ENCODE results near the gene TRNP1. TPM values are rescaled to one million over a fixed set of nuclear protein-coding genes. Genes with fewer than 3 reads are reported as not detected.

The TRNP1 gene
- total RNA-seq, 1 donor from 2014 or later: 19.2 TPM

- Histone ChIP-seq H3K4me2 (ENCODE audit: low read length) (no peak overlapping the region), H3K79me2 (ENCODE audit: insufficient read depth, low read length) (no peaks in the 10 kb centered on the region), H3K4me1 (ENCODE audit: insufficient read depth, low read length) (no peaks in the 10 kb centered on the region), H3K36me3 (ENCODE audit: insufficient read depth, low read length) (no peaks in the 10 kb centered on the region), H3K9ac (ENCODE audit: low read length) (no peak overlapping the region), H3K4me3 (ENCODE audit: insufficient read depth, low read depth, low read length) (no peak overlapping the region), H3K9me3 (ENCODE audit: insufficient read depth, low read depth, low read length) (no peaks in the 10 kb centered on the region), H2AFZ (ENCODE audit: low read depth, low read length) (no peak overlapping the region), H3K27me3 (ENCODE audit: insufficient read depth, low read length) (peaks cover 26% of the 10 kb centered on the region), H4K20me1 (ENCODE audit: insufficient read depth, low read length) (no peaks in the 10 kb centered on the region), H3K27ac (ENCODE audit: low read depth, low read length) (no peak overlapping the region)
- no peak for TF ChIP-seq CTCF (IDR thresholded peaks at IDR 0.05; ENCODE audit: insufficient read depth, low read depth, low read length)
- no peak for TF ChIP-seq EZH2 (IDR thresholded peaks at IDR 0.05; ENCODE audit: insufficient read depth, low read length)
- Mint-ChIP-seq H3K4me1 (ENCODE audit: low read depth, unreplicated experiment) (no peaks in the 10 kb centered on the region), H3K36me3 (ENCODE audit: low read depth, unreplicated experiment) (peaks cover 13% of the 10 kb centered on the region), H3K9me3 (ENCODE audit: unreplicated experiment) (peaks cover 5% of the 10 kb centered on the region), H3K27me3 (ENCODE audit: low read depth, unreplicated experiment) (peaks cover 20% of the 10 kb centered on the region), H3K4me3 (ENCODE audit: unreplicated experiment) (no peak overlapping the region), H3K27ac (ENCODE audit: unreplicated experiment) (no peak overlapping the region)
- no peak for FAIRE-seq
- no peak for DNase-seq (ENCODE audit: low read depth)
Measured at GRCh38 chr1:26956321-26956720, 37.2 kb upstream of the TRNP1 start.

GRCh38 chr1:26957306-26957705 is 36.2 kb upstream of the TRNP1 start:
- no peak overlapping the region for H3K27ac Mint-ChIP-seq (ENCODE audit: unreplicated experiment)
- H3K4me1 Mint-ChIP-seq (ENCODE audit: low read depth, unreplicated experiment): no peaks in the 10 kb centered on the region
- no peak for DNase-seq (ENCODE audit: low read depth)
- Histone ChIP-seq H3K9me3 (ENCODE audit: insufficient read depth, low read depth, low read length) (no peaks in the 10 kb centered on the region), H3K4me1 (ENCODE audit: insufficient read depth, low read length) (peaks cover 5% of the 10 kb centered on the region), H3K4me2 (ENCODE audit: low read length) (no peak overlapping the region), H3K27me3 (ENCODE audit: insufficient read depth, low read length) (peaks cover 26% of the 10 kb centered on the region), H4K20me1 (ENCODE audit: insufficient read depth, low read length) (no peaks in the 10 kb centered on the region), H3K9ac (ENCODE audit: low read length) (no peak overlapping the region), H3K36me3 (ENCODE audit: insufficient read depth, low read length) (no peaks in the 10 kb centered on the region), H2AFZ (ENCODE audit: low read depth, low read length) (no peak overlapping the region), H3K4me3 (ENCODE audit: insufficient read depth, low read depth, low read length) (no peak overlapping the region), H3K27ac (ENCODE audit: low read depth, low read length) (no peak overlapping the region), H3K79me2 (ENCODE audit: insufficient read depth, low read length) (no peaks in the 10 kb centered on the region)
- H3K9me3 Mint-ChIP-seq (ENCODE audit: unreplicated experiment): peaks cover 5% of the 10 kb centered on the region
- H3K27me3 Mint-ChIP-seq (ENCODE audit: low read depth, unreplicated experiment): peaks cover 20% of the 10 kb centered on the region
- peaks cover 11% of the 10 kb centered on the region for H3K36me3 Mint-ChIP-seq (ENCODE audit: low read depth, unreplicated experiment)
- H3K4me3 Mint-ChIP-seq (ENCODE audit: unreplicated experiment): no peak overlapping the region
- FAIRE-seq: no peak
- TF ChIP-seq CTCF (IDR thresholded peaks at IDR 0.05; ENCODE audit: insufficient read depth, low read depth, low read length) (no peak), EZH2 (IDR thresholded peaks at IDR 0.05; ENCODE audit: insufficient read depth, low read length) (no peak)

- H3K36me3 Mint-ChIP-seq (ENCODE audit: low read depth, unreplicated experiment): peaks cover 11% of the 10 kb centered on the region
- no peak overlapping the region for H3K4me3 Mint-ChIP-seq (ENCODE audit: unreplicated experiment)
- no peaks in the 10 kb centered on the region for H3K4me1 Mint-ChIP-seq (ENCODE audit: low read depth, unreplicated experiment)
- H4K20me1 ChIP-seq (ENCODE audit: insufficient read depth, low read length): no peaks in the 10 kb centered on the region
- peaks cover 20% of the 10 kb centered on the region for H3K27me3 Mint-ChIP-seq (ENCODE audit: low read depth, unreplicated experiment)
- H3K9me3 ChIP-seq (ENCODE audit: insufficient read depth, low read depth, low read length): no peaks in the 10 kb centered on the region
- H3K27ac ChIP-seq (ENCODE audit: low read depth, low read length): no peak overlapping the region
- no peaks in the 10 kb centered on the region for H3K79me2 ChIP-seq (ENCODE audit: insufficient read depth, low read length)
- FAIRE-seq: no peak
- H3K4me2 ChIP-seq (ENCODE audit: low read length): no peak overlapping the region
- H2AFZ ChIP-seq (ENCODE audit: low read depth, low read length): no peak overlapping the region
- H3K27me3 ChIP-seq (ENCODE audit: insufficient read depth, low read length): peaks cover 26% of the 10 kb centered on the region
- H3K4me3 ChIP-seq (ENCODE audit: insufficient read depth, low read depth, low read length): no peak overlapping the region
- H3K9me3 Mint-ChIP-seq (ENCODE audit: unreplicated experiment): peaks cover 5% of the 10 kb centered on the region
- TF ChIP-seq CTCF (IDR thresholded peaks at IDR 0.05; ENCODE audit: insufficient read depth, low read depth, low read length) (no peak), EZH2 (IDR thresholded peaks at IDR 0.05; ENCODE audit: insufficient read depth, low read length) (no peak)
- no peaks in the 10 kb centered on the region for H3K36me3 ChIP-seq (ENCODE audit: insufficient read depth, low read length)
- no peak overlapping the region for H3K27ac Mint-ChIP-seq (ENCODE audit: unreplicated experiment)
- no peak overlapping the region for H3K9ac ChIP-seq (ENCODE audit: low read length)
- DNase-seq (ENCODE audit: low read depth): no peak
- H3K4me1 ChIP-seq (ENCODE audit: insufficient read depth, low read length): peaks cover 5% of the 10 kb centered on the region
Measured at GRCh38 chr1:26959270-26959669, 34.2 kb upstream of the TRNP1 start.

Data from astrocyte (in vitro differentiated cells and primary cell).